Measurements from ENCODE around the gene MIDN.

MIDN gene

GRCh38 chr19:1270213-1270853 is 21.9 kb downstream of the MIDN start:
- DNase-seq (ENCODE audit: low spot score): no peak

- DNase-seq (ENCODE audit: low spot score): no peak
Measured at GRCh38 chr19:1270854-1271527, 22.6 kb downstream of the MIDN start.

GRCh38 chr19:1271528-1272422 is 23.4 kb downstream of the MIDN start:
- DNase-seq (ENCODE audit: low spot score): no peak

GRCh38 chr19:1272423-1273262 is 24.3 kb downstream of the MIDN start:
- DNase-seq (ENCODE audit: low spot score): no peak

GRCh38 chr19:1273263-1274041 is 25.1 kb downstream of the MIDN start:
- DNase-seq (ENCODE audit: low spot score): no peak

- no peak for DNase-seq (ENCODE audit: low spot score)
Measured at GRCh38 chr19:1274081-1274851, 25.9 kb downstream of the MIDN start.

GRCh38 chr19:1274852-1275259 is 26.5 kb downstream of the MIDN start:
- DNase-seq (ENCODE audit: low spot score): no peak

- DNase-seq (ENCODE audit: low spot score): peak; percentile 91
Measured at GRCh38 chr19:1275260-1275975, 27.0 kb downstream of the MIDN start, which contains the start of gene FAM174C. TSS of gene FAM174C (plus strand) at chr19:1275530. CDS start at chr19:1275550, 20 bp downstream.

- DNase-seq (ENCODE audit: low spot score): no peak
Measured at GRCh38 chr19:1275976-1276627, 27.7 kb downstream of the MIDN start.

GRCh38 chr19:1276628-1277022 is 28.2 kb downstream of the MIDN start:
- DNase-seq (ENCODE audit: low spot score): peak; percentile 52

GRCh38 chr19:1277061-1277460 is 28.7 kb downstream of the MIDN start:
- DNase-seq (ENCODE audit: low spot score): no peak

GRCh38 chr19:1278074-1278473 is 29.7 kb downstream of the MIDN start:
- no peak for DNase-seq (ENCODE audit: low spot score)

- no peak for DNase-seq (ENCODE audit: low spot score)
Measured at GRCh38 chr19:1278713-1279660, 30.6 kb downstream of the MIDN start.

- DNase-seq (ENCODE audit: low spot score): peak; percentile 70
Measured at GRCh38 chr19:1279782-1280341, 31.5 kb downstream of the MIDN start.

GRCh38 chr19:1280636-1281568 is 32.5 kb downstream of the MIDN start:
- no peak for DNase-seq (ENCODE audit: low spot score)

- DNase-seq (ENCODE audit: low spot score): no peak
Measured at GRCh38 chr19:1281569-1282287, 33.3 kb downstream of the MIDN start.

Data from SW480 (cell line).